HepG2 (cell line): ENCODE measurements around the gene FAM117B. TPM values are rescaled to one million over a fixed set of nuclear protein-coding genes. Genes with fewer than 3 reads are reported as not detected.

Experiments
- SALL1 ChIP-seq: sonication (generic); formaldehyde crosslinking; IDR thresholded peaks from 2 replicates; pipeline ENCODE4 v1.8.0; 2022; ENCODE audit warnings: mild to moderate bottlenecking, missing genetic modification reagents
- SP4 ChIP-seq: sonication (generic); formaldehyde crosslinking; IDR thresholded peaks from 2 replicates; pipeline ENCODE4 v1.8.1; 2023; ENCODE audit warnings: mild to moderate bottlenecking, missing genetic modification reagents
- ZNF138 ChIP-seq: sonication (generic); formaldehyde crosslinking; IDR thresholded peaks from 2 replicates; pipeline ENCODE4 v1.5.0; 2020; ENCODE audit warnings: mild to moderate bottlenecking, low read depth, missing genetic modification reagents
- ZNF33A ChIP-seq: sonication (generic); formaldehyde crosslinking; IDR thresholded peaks from 2 replicates; pipeline ENCODE4 v1.5.1; 2020; ENCODE audit warnings: missing genetic modification reagents, mild to moderate bottlenecking, moderate library complexity, borderline replicate concordance
- ZNF432 ChIP-seq: sonication (generic); formaldehyde crosslinking; IDR thresholded peaks from 2 replicates; pipeline ENCODE4 v1.5.0; 2020; ENCODE audit warnings: missing genetic modification reagents, mild to moderate bottlenecking, borderline replicate concordance
- ZNF768 ChIP-seq: sonication (generic); formaldehyde crosslinking; IDR thresholded peaks from 2 replicates; pipeline ENCODE4 v1.4.0; 2020; ENCODE audit warnings: missing genetic modification reagents
- ZNF788 ChIP-seq: sonication (generic); formaldehyde crosslinking; IDR thresholded peaks from 2 replicates; pipeline ENCODE4 v1.5.0; 2020; ENCODE audit warnings: mild to moderate bottlenecking, missing genetic modification reagents, borderline replicate concordance
- polyA plus RNA-seq, 8 experiments: library from polyadenylated mRNA; depleted of rRNA in 3 of 8; stranded (reverse) in 7 of 8; unstranded in 1 of 8; fragments of >200 nt; fragmentation: Illumina TruSeq in 4 of 8; extraction: Trizol in 4 of 8; gene quantifications; 2 replicates each; pipeline versions ENCODE4 v1.2.1 to v1.2.3, GENCODE V29; 2011 to 2016; ENCODE audit warnings: low read depth in 4 of 8, missing spikeins in 1 of 8, mixed read lengths in 1 of 8; ENCODE audit not compliant: insufficient read depth in 1 of 8
- total RNA-seq, 5 experiments: library from RNA; depleted of rRNA; stranded (reverse); fragments of >200 nt; fragmentation: Illumina TruSeq; extraction: Trizol; gene quantifications; 2 replicates each; pipeline ENCODE4 v1.2.3, GENCODE V29; 2016; ENCODE audit warnings: low read depth in 1 of 5
- TF ChIP-seq, protein P1 (sequence below): sonication (generic); formaldehyde crosslinking; IDR thresholded peaks from 2 replicates; pipeline ENCODE4 v1.5.0; 2020; ENCODE audit warnings: mild to moderate bottlenecking, missing genetic modification reagents, moderate library complexity
- TF ChIP-seq, protein P2 (sequence below): sonication (generic); formaldehyde crosslinking; IDR thresholded peaks from 2 replicates; pipeline ENCODE4 v1.5.0; 2020; ENCODE audit warnings: mild to moderate bottlenecking, missing genetic modification reagents
- TF ChIP-seq, protein P3 (sequence below): sonication (generic); formaldehyde crosslinking; IDR thresholded peaks from 2 replicates; pipeline ENCODE4 v1.4.0; 2020; ENCODE audit warnings: missing genetic modification reagents

The FAM117B gene
- total and polyA plus RNA-seq, 2 of the 13 experiments (the other 11 are each of a cell fraction or from before 2014, with no cell fraction given): 5.8 to 11.0 TPM

DNA sequence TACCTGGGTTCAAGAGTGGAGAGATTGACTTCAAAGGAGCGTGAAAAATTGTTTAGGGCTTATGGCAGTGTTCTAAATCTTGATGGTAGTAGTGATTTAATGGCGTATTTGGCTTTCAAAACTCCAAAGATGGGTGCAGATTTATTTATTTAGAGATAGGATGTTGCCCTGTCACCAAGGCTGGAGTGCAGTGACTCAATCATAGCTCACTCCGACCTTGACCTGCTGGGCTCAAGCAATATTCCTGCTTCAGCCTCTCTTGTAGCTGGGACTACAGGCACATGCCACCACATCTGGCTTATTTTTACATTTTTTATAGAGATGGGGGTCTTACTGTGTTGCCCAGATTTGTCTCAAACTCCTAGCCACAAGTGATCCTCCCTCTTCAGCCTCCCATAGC lies 52.5 kb downstream of the FAM117B start (continued):
- TF ChIP-seq ZNF138 (CRISPR knock-in tag) (no peak), ZNF432 (CRISPR knock-in tag) (no peak), SP4 (CRISPR knock-in tag) (no peak), ZNF33A (CRISPR knock-in tag) (no peak), ZNF768 (CRISPR knock-in tag) (no peak), SALL1 (peak; percentile 83), ZNF788 (CRISPR knock-in tag) (no peak)
- TF ChIP-seq, protein P1, sequence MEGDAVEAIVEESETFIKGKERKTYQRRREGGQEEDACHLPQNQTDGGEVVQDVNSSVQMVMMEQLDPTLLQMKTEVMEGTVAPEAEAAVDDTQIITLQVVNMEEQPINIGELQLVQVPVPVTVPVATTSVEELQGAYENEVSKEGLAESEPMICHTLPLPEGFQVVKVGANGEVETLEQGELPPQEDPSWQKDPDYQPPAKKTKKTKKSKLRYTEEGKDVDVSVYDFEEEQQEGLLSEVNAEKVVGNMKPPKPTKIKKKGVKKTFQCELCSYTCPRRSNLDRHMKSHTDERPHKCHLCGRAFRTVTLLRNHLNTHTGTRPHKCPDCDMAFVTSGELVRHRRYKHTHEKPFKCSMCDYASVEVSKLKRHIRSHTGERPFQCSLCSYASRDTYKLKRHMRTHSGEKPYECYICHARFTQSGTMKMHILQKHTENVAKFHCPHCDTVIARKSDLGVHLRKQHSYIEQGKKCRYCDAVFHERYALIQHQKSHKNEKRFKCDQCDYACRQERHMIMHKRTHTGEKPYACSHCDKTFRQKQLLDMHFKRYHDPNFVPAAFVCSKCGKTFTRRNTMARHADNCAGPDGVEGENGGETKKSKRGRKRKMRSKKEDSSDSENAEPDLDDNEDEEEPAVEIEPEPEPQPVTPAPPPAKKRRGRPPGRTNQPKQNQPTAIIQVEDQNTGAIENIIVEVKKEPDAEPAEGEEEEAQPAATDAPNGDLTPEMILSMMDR (CRISPR knock-in tag): no peak
- TF ChIP-seq, protein P2, sequence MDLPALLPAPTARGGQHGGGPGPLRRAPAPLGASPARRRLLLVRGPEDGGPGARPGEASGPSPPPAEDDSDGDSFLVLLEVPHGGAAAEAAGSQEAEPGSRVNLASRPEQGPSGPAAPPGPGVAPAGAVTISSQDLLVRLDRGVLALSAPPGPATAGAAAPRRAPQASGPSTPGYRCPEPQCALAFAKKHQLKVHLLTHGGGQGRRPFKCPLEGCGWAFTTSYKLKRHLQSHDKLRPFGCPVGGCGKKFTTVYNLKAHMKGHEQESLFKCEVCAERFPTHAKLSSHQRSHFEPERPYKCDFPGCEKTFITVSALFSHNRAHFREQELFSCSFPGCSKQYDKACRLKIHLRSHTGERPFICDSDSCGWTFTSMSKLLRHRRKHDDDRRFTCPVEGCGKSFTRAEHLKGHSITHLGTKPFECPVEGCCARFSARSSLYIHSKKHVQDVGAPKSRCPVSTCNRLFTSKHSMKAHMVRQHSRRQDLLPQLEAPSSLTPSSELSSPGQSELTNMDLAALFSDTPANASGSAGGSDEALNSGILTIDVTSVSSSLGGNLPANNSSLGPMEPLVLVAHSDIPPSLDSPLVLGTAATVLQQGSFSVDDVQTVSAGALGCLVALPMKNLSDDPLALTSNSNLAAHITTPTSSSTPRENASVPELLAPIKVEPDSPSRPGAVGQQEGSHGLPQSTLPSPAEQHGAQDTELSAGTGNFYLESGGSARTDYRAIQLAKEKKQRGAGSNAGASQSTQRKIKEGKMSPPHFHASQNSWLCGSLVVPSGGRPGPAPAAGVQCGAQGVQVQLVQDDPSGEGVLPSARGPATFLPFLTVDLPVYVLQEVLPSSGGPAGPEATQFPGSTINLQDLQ (CRISPR knock-in tag): no peak
- TF ChIP-seq, protein P3, sequence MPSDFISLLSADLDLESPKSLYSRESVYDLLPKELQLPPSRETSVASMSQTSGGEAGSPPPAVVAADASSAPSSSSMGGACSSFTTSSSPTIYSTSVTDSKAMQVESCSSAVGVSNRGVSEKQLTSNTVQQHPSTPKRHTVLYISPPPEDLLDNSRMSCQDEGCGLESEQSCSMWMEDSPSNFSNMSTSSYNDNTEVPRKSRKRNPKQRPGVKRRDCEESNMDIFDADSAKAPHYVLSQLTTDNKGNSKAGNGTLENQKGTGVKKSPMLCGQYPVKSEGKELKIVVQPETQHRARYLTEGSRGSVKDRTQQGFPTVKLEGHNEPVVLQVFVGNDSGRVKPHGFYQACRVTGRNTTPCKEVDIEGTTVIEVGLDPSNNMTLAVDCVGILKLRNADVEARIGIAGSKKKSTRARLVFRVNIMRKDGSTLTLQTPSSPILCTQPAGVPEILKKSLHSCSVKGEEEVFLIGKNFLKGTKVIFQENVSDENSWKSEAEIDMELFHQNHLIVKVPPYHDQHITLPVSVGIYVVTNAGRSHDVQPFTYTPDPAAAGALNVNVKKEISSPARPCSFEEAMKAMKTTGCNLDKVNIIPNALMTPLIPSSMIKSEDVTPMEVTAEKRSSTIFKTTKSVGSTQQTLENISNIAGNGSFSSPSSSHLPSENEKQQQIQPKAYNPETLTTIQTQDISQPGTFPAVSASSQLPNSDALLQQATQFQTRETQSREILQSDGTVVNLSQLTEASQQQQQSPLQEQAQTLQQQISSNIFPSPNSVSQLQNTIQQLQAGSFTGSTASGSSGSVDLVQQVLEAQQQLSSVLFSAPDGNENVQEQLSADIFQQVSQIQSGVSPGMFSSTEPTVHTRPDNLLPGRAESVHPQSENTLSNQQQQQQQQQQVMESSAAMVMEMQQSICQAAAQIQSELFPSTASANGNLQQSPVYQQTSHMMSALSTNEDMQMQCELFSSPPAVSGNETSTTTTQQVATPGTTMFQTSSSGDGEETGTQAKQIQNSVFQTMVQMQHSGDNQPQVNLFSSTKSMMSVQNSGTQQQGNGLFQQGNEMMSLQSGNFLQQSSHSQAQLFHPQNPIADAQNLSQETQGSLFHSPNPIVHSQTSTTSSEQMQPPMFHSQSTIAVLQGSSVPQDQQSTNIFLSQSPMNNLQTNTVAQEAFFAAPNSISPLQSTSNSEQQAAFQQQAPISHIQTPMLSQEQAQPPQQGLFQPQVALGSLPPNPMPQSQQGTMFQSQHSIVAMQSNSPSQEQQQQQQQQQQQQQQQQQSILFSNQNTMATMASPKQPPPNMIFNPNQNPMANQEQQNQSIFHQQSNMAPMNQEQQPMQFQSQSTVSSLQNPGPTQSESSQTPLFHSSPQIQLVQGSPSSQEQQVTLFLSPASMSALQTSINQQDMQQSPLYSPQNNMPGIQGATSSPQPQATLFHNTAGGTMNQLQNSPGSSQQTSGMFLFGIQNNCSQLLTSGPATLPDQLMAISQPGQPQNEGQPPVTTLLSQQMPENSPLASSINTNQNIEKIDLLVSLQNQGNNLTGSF (CRISPR knock-in tag): no peak
